ENCODE results near the gene CZIB. TPM values are rescaled to one million over a fixed set of nuclear protein-coding genes. Genes with fewer than 3 reads are reported as not detected.

Gene CZIB
- total and polyA plus RNA-seq, 4 experiments from 2014 or later: 62.0 to 101 (median 82.5) TPM

GRCh38 chr1:53172426-53173128 lies 47.9 kb downstream of the CZIB start:
- Mint-ChIP-seq H3K36me3 (no peaks in the 10 kb centered on the region), H3K27ac (peak overlapping the region in 2 of 7 donors; percentile 15 to 64), H3K4me3 (peak overlapping the region in 1 of 8 donors; percentile 4), H3K9me3 (no peaks in the 10 kb centered on the region), H3K27me3 (peaks cover 5 to 15% of the 10 kb centered on the region in 2 donors), H3K4me1 (peaks cover 0 to 5% (median 4%) of the 10 kb centered on the region in 4 donors)
- Histone ChIP-seq H3K4me1 (ENCODE audit: insufficient read depth, low read length) (no peaks in the 10 kb centered on the region), H3K27ac (ENCODE audit: low read depth, low read length) (no peak overlapping the region), H3K9me3 (ENCODE audit: control insufficient read depth in 1 of 2, low read length in 2 of 2) (no peaks in the 10 kb centered on the region), H3K4me3 (ENCODE audit: low read length in 2 of 2) (no peak overlapping the region), H3K36me3 (ENCODE audit: insufficient read depth, low read length) (no peaks in the 10 kb centered on the region), H3K27me3 (ENCODE audit: insufficient read depth, low read length) (peaks cover 3% of the 10 kb centered on the region)
- DNase-seq: no peak
- POLR2A ChIA-PET (ENCODE audit: partially characterized antibody): no interaction called here
- CTCF ChIA-PET (ENCODE audit: partially characterized antibody): interaction anchor here (1.2 to 2.1 kb wide), 2 partner anchors 8 to 10 kb away, joined by 3 to 7 read pairs; no protein-coding TSS in a partner anchor
- intact Hi-C loops (cut with micrococcal nuclease): no loop called here

- ChIA-PET POLR2A (ENCODE audit: partially characterized antibody) (no interaction called here), CTCF (ENCODE audit: partially characterized antibody) (interaction anchor here (1.0 to 1.4 kb wide), 2 partner anchors 13 to 15 kb away, joined by 3 to 4 read pairs; no protein-coding TSS in a partner anchor)
- Mint-ChIP-seq H3K4me1 (no peaks in the 10 kb centered on the region), H3K4me3 (no peak overlapping the region), H3K27me3 (peaks cover 11 to 21% of the 10 kb centered on the region in 2 donors), H3K36me3 (no peaks in the 10 kb centered on the region), H3K27ac (no peak overlapping the region), H3K9me3 (no peaks in the 10 kb centered on the region)
- no peaks in the 10 kb centered on the region for H3K9me3 ChIP-seq (ENCODE audit: control insufficient read depth in 1 of 2, low read length in 2 of 2)
- no peak overlapping the region for H3K27ac ChIP-seq (ENCODE audit: low read depth, low read length)
- no peaks in the 10 kb centered on the region for H3K4me1 ChIP-seq (ENCODE audit: insufficient read depth, low read length)
- intact Hi-C loops (cut with micrococcal nuclease): no loop called here
- no peak overlapping the region for H3K4me3 ChIP-seq (ENCODE audit: low read length in 2 of 2)
- no peaks in the 10 kb centered on the region for H3K27me3 ChIP-seq (ENCODE audit: insufficient read depth, low read length)
- DNase-seq: no peak
- H3K36me3 ChIP-seq (ENCODE audit: insufficient read depth, low read length): no peaks in the 10 kb centered on the region
Observed at GRCh38 chr1:53166912-53167311, 53.5 kb downstream of the CZIB start.

GRCh38 chr1:53166366-53166765 lies 54.1 kb downstream of the CZIB start:
- H3K36me3 Mint-ChIP-seq: no peaks in the 10 kb centered on the region

GRCh38 chr1:53165408-53165961 lies 54.9 kb downstream of the CZIB start:
- H3K4me3 Mint-ChIP-seq: no peak overlapping the region
- Histone ChIP-seq H3K9me3 (ENCODE audit: control insufficient read depth in 1 of 2, low read length in 2 of 2) (no peaks in the 10 kb centered on the region), H3K36me3 (ENCODE audit: insufficient read depth, low read length) (no peaks in the 10 kb centered on the region), H3K27me3 (ENCODE audit: insufficient read depth, low read length) (no peaks in the 10 kb centered on the region), H3K27ac (ENCODE audit: low read depth, low read length) (no peak overlapping the region), H3K4me3 (ENCODE audit: low read length in 2 of 2) (no peak overlapping the region), H3K4me1 (ENCODE audit: insufficient read depth, low read length) (no peaks in the 10 kb centered on the region)
- ChIA-PET CTCF (ENCODE audit: partially characterized antibody) (no interaction called here), POLR2A (ENCODE audit: partially characterized antibody) (no interaction called here)
- intact Hi-C loops (cut with micrococcal nuclease): no loop called here
- H3K36me3 Mint-ChIP-seq: no peaks in the 10 kb centered on the region
- H3K27ac Mint-ChIP-seq: no peak overlapping the region
- H3K9me3 Mint-ChIP-seq: no peaks in the 10 kb centered on the region
- no peaks in the 10 kb centered on the region for H3K4me1 Mint-ChIP-seq
- H3K27me3 Mint-ChIP-seq: peaks cover 12 to 21% of the 10 kb centered on the region in 2 donors
- DNase-seq: no peak

More at GRCh38 chr1:53166366-53166765, 54.1 kb downstream of the CZIB start:
- Mint-ChIP-seq H3K4me3 (no peak overlapping the region), H3K27me3 (peaks cover 12 to 21% of the 10 kb centered on the region in 2 donors), H3K27ac (no peak overlapping the region), H3K9me3 (no peaks in the 10 kb centered on the region), H3K4me1 (no peaks in the 10 kb centered on the region)
- DNase-seq: no peak
- Histone ChIP-seq H3K36me3 (ENCODE audit: insufficient read depth, low read length) (no peaks in the 10 kb centered on the region), H3K9me3 (ENCODE audit: control insufficient read depth in 1 of 2, low read length in 2 of 2) (no peaks in the 10 kb centered on the region), H3K4me3 (ENCODE audit: low read length in 2 of 2) (no peak overlapping the region), H3K27ac (ENCODE audit: low read depth, low read length) (no peak overlapping the region), H3K4me1 (ENCODE audit: insufficient read depth, low read length) (no peaks in the 10 kb centered on the region), H3K27me3 (ENCODE audit: insufficient read depth, low read length) (no peaks in the 10 kb centered on the region)
- ChIA-PET POLR2A (ENCODE audit: partially characterized antibody) (no interaction called here), CTCF (ENCODE audit: partially characterized antibody) (interaction anchor here (1.0 to 1.4 kb wide), 2 partner anchors 13 to 15 kb away, joined by 3 to 4 read pairs; no protein-coding TSS in a partner anchor)
- intact Hi-C loops (cut with micrococcal nuclease): no loop called here

Other genes starting within 250 kb of the CZIB start
- gene PODN, start 158.4 kb downstream of the CZIB start, total RNA-seq: not detected
- gene PODN, start 158.4 kb downstream of the CZIB start, polyA plus RNA-seq: not detected
- not detected for gene SLC1A7, start 78.0 kb downstream of the CZIB start, total RNA-seq
- gene SLC1A7, start 78.0 kb downstream of the CZIB start, polyA plus RNA-seq: not detected
- gene CPT2, start 23.8 kb downstream of the CZIB start, total RNA-seq: 10 to 100 TPM; 17.8 to 18.9 TPM
- 10 to 100 TPM; 15.8 to 20.0 TPM for gene CPT2, start 23.8 kb downstream of the CZIB start, polyA plus RNA-seq
- gene MAGOH, start 17.9 kb upstream of the CZIB start, total RNA-seq: 10 to 100 TPM; 46.7 to 49.9 TPM
- gene MAGOH, start 17.9 kb upstream of the CZIB start, polyA plus RNA-seq: 100 to 1,000 TPM in 1 of 2 donors, 10 to 100 TPM in 1; 70.3 to 104 TPM
- gene LRP8, start 107.4 kb upstream of the CZIB start, total RNA-seq: 10 to 100 TPM; 16.3 to 17.6 TPM
- gene LRP8, start 107.4 kb upstream of the CZIB start, polyA plus RNA-seq: 1 to 10 TPM in 1 of 2 donors, under 1 TPM in 1; 0.91 to 3.7 TPM
- gene DMRTB1, start 238.8 kb upstream of the CZIB start, total RNA-seq: not detected
- not detected for gene DMRTB1, start 238.8 kb upstream of the CZIB start, polyA plus RNA-seq

All from CD4-positive, alpha-beta memory T cell (primary cell).